Stimulated activated CD8-positive, alpha-beta memory T cell treated with anti-CD3 and anti-CD28 coated beads, Interleukin-15, amount 100 ng/mL, for 1 hour (primary cell): ENCODE data around the gene CSTPP1.
A peak's percentile ranks its signal among the peaks of the same experiment; 100 is the strongest.

ENCODE experiments used
- DNase-seq: peaks from one replicate; pipeline ENCODE4 v3.0.0-alpha.2; 2020; ENCODE audit warnings: low read depth

The CSTPP1 gene

DNA sequence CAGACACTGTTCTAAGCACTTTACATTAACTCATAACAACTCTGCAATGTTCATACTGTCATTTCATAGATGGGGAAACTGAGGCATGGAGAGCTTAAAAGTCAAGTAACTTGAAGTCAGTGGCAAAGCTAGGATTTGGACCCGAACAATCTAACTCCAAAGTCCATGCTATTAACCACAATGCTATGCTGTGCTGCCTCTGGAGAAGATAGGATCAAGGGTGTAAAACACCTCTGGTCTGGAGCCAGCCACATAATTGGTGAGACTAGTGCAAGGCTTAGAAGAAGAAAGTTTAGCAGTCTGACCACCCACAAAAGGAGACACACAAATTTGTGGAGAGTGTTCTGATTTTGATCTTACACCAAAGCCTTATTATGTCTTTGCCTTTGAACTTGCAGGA lies 196.4 kb downstream of the CSTPP1 start:
- DNase-seq = no peak

DNA sequence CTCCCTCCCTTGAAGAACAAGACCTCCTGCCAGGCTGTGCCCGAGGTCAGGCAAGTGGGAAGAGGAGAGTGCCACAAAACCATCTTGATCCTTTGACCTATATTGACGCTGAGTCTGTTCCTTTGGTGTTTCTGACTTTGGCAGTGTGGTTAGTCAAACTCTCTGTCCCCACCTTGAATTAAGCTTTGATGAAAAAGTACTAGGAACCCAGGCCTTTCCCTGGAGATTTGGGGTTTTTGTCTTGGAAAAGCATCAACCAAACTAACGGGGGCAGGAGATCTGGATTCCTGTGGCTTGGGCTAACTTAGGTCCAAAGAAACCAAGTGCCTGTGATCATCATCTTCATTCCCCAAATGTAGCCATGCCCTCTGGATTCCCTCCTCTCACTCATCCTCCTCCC lies 199.8 kb downstream of the CSTPP1 start:
- no peak for DNase-seq

DNA sequence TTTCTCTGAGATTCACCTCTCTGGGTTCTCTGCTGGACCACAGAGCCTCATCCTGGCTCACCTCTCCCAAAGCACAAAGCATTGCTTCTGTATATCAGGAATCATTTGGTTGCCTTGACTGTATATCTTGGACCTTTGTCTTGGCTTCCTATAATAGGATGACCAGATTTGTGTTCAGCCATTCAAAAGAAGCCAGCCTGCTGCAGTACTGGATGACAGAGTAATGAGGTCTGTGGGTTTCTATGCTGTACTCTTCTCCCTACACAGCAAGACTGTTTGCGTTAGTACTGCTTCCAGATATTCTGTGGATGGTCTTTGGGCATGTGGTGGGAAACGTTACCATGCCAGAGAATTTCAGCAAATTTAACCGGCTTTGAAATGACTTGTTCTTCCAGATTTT lies 200.4 kb downstream of the CSTPP1 start:
- no peak for DNase-seq

DNA sequence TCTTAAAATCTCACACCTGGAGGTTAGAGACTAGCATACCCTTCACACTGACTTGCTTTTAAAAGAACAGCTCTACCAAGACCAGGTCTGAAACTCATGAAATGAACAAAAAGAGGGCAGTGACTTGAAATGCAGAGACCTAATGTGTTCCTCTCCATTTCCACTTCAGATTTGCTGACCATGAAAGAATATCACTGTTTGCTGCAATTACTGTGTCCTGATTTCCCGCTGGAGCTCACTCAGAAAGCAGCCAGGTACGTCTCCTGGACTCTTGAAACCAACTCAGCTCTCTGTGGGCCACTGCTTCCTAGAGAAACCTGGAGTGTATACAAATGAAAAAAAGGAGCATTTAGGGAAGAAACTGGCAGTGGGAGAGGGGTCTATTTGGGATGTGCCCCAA lies 200.9 kb downstream of the CSTPP1 start:
- DNase-seq = no peak

DNA sequence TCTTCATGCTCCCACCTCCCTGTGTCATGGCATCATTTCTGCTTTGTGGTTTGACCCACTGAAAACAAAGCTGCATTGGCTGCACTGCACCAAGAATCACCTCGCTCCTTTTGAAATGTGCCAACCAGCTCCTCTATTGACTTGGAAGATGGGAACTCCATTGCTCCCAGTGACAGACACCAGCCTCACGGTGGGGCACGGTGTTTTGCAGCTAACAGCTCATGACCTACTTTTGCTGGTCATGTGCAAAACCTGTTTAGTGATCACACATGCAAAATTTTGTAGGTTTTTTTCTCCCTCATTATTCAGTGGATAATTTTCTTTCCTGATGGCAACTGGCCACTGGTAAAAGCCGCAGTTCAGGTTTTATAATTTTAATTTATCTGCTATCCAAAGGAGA lies 203.3 kb downstream of the CSTPP1 start:
- DNase-seq = no peak

DNA sequence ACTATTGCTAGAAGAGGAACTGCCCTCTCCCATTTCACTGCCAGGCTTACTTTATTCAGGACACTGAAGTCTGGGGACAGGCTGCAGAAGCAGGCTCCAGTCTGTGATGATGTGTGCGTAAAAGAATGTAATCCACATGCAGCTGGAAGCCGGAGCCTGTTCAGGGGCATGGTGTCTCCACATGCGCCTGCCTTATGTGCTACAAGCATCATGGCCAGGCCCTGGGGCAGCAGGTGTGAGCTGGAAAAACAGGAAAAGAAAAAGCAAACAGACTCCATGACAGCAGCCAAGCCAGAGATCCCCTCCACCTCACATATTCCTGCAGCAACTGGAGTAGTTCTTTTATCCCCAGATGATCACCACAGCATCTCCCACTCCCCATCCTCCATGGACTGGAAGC lies 206.8 kb downstream of the CSTPP1 start:
- no peak for DNase-seq

DNA sequence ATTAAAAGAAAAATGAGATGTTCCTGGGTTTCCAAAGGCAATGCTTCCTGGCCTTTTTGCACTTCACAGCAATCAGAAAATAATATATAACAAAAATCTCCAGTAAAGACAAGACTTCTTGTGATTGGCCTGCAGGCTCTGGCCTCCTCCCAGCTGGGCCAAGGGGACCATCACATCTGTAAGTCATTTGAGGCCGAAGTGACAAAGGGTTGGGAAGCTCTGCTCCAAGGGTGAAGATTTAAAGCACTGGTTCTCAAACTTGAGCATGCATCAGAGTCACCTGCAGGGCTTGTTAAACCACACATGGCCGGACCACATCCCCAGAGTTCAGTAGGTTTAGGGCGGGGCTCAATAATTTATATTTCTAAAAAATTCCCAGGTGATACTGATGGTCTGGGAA lies 208.0 kb downstream of the CSTPP1 start:
- no peak for DNase-seq

DNA sequence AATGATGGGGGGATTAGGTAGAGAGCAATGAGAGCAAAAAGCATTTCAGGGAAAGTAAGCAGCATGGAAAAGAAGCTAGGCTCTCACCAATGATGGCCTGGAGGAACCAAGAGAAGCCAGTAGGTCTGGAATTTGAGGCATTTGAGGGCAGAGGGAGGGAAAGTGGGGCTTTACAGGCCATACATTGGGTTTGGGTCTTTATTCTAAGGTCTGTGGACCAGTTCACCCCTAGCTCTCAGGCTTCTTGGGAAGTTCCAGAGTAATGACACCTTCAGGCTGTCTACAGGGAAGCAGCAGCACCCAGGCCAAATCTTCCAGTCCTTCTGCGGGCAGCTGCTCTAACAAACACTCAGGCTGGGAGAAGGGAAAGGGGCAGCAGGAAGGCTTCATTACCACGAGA lies 210.7 kb downstream of the CSTPP1 start:
- no peak for DNase-seq

DNA sequence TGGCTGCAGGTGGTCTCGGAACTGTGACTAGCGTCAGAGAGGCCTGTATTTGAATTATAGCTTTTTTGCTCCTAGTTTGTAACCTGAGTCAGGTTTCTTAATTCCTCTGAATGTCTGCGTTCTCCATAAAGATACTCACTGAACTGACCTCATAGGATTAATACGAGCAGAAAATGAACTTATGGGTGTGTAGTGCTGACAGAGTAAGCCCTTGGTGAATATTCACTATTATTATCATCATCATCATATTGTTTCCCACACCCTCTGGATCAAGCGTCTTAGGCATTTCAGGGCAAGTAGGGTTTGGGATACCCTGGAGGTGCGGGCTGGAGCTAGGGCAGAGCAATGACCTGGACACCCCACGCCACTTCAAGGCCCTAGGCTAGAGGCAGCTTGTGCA lies 211.1 kb downstream of the CSTPP1 start:
- no peak for DNase-seq

DNA sequence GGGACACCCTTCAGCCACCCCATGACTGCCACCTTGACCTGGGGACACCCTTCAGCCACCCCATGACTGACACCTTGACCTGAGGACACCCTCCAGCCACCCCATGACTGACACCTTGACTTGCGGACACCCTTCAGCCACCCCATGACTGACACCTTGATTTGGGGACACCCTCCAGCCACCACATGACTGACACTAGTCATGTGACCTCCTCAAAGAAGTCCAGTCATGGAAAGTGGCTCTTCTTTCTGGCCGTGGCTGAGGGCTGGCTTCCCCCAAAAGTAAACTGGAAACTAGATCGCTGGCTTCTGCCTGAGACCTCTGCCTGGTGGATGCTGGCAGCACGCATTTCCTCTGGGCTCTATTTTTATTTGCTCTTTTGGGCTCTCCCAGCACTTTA lies 211.7 kb downstream of the CSTPP1 start:
- DNase-seq = no peak

DNA sequence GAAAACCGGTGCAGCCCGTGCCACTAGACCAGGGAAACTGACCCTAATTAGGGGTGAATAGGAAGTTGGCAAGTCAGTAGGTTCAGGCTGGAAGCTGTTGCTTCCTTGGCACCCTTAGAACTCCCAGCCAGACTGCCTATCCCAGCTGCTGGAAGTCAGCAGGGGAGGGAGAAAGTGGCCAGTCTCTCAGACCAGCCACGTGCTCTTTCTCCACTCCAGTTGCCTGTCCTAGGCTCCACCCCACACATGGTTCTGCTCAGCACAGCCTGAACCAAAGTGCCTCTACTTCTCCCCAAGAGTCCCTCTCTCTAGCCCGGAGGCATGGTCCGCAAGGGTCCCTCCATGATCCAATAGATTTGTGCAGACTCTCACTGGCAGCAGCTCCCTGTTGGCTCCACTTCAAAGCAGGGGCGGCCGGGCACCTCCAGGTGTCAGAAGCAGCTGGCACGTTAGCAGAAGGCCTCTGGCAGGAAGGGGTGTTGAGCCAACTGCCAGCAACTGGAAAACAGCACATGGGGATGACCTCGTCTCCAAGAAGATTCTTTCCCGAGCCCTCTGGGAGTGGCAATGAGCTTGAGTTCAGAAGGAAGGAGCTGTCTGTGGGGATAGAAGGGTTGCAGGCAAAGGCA lies 212.5 kb downstream of the CSTPP1 start:
- no peak for DNase-seq

DNA sequence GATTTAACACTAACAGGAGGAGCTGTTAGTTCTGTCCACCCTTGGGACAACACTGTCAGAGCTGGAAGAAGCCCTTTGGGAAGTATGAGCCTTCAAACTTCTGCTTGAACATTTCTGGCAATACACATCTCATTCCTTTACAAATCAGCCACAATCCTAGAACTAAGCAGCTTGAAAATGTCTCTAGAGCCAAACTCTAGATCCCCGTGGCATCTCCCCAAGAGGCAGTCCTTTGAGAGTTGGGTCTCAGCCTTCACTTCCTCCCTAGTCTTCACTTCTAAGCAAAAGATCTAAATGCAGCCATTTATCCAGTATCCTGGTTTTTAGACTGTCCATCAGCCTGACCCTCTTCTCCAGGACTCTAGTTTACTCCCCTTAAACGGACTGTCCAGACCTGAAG lies 213.2 kb downstream of the CSTPP1 start:
- no peak for DNase-seq

DNA sequence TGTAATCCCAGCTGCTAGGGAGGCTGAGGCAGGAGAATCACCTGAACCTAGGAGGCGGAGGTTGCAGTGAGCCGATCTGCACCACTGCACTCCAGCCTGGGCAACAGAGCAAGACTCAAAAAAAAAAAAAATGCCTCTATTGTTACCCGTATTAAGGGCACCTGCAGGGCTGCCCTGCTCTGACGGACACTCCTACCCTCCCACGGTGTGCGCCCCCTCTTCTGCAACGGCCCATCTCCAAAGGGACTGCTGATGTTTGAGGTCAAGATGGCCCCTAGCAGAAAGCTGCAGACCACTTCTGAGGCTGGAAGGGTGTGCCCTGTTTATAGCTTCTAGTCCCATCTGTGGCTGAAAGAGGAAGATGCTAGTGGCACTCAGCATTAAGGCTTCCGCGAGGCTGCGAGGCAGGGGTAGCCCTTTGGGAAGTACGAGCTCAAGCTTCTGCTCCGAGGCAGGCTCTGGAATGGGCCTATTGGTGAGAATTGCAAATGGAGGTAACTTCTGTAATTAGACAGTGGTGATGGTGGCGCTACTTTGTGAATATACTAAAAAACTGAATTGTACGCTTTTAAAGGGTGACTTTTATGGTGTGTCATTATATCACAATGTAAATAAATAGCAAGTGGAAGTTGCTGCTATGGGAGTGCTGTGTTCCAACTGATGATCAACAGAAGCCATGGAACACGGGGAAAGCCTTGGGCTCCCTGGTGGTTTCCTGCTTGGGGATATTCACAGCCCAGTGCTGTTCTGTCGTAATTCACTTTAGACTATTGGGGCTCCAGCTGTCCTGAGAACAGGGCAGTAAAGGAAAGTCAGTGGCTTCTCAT lies 215.8 kb downstream of the CSTPP1 start:
- DNase-seq = no peak

DNA sequence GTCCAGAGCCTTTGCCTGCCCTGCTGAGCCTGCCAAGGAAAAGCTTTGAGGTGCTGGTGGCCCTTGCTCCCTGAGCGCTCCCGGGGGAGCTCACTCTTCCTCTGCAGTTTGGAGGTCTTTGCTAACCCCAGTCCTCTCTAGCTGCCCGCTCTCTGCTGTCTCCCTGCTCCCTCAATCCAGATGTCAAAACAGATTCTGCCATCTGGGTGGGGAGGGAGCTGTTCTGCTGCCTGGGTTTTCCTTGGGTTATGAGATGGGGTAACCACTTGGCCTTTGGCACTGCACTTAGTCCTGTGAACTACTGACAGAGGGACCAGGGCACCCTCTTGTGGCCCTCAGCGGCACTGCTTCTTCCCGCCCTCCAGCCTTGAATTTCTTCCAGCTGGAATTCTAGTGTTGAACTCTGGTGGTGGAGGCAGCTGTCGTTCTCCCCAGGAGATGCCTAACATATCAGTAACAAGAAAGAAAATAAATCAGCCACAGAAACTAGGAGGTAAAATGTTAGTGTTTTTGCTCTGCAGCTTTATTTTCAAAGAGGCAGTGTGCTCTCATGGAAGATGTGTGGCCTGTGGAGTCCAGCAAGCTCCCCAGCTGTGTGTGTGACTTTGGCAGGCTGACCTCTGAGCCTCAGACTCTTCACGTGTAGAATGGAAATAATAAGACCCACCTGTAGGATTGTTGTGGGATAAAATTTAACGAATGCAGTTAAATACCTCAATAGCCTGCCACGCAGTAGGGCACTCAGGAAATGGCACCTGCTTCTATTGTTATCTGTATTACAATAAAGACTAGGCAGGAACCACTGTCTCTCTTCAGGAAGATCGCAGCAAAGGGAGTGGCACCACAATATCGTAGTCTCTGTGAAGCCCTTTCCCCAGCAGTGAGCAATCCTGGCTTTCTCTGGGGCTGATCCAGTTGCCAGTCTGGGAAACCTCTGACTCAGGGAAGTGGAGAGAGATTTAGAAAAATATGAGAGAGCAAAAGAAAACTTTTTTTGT lies 216.7 kb downstream of the CSTPP1 start:
- DNase-seq = peak; percentile 13

DNA sequence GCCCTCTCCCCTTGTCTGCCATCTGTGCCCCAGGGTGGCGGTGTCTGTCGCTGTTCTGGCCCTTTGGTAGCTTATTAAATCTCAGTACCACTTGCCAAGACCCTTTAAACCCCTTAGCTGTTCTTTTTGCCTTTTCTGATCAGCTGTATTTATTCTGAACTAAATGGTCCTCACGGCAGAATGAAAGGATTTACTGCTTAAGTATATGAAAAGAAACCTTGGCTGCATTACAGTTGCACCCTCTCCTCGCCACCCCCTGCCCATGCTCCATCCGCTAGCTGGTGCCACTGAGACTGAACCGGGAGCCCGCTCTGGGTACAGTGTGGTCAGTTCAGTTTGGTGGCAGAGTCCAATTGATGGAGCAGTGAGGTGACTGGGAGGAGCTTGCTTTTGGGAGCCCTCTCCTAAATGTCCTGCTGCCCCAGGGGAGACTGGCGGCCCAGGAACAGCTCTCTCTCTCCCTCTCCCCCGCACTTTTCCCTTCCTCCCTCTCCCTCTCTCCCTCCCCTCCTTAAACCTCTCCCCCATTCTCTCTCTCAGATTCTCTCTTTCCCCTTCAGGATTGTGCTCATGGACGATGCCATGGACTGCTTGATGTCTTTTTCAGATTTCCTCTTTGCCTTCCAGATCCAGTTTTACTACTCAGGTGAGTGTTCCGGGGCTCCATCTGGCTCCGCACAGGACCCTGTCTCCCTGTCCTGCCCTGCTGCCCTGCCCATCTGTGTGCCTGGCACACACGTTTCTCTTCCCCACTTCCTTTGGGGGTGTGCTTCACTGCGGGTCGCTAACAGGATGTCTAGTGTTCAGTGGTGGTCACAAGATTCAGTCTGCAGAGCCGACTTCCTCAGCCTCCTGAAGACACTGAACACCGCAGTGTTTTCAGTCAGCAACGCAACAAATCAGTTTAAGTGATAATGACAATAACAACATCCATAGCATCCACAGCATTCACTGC lies 218.3 kb downstream of the CSTPP1 start:
- no peak for DNase-seq

DNA sequence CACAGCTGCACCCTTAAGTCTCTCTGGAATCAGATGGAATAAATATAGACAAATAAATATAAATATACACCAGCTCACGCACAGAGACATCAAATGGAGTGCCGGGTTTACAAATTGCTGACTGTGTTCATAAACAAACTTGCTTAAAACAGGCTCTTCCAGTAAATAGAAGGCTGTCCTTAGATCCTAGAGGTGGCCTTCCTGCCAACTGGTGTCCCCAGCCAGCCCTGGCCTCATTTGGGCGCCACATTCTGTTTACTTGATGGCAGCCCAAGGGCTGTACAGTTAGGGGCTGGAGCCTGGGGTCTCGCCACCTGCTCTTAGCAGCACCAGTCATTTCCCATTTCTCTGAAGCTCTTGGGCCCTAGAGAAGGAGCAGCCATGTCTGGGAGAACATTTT lies 219.3 kb downstream of the CSTPP1 start:
- DNase-seq = no peak

DNA sequence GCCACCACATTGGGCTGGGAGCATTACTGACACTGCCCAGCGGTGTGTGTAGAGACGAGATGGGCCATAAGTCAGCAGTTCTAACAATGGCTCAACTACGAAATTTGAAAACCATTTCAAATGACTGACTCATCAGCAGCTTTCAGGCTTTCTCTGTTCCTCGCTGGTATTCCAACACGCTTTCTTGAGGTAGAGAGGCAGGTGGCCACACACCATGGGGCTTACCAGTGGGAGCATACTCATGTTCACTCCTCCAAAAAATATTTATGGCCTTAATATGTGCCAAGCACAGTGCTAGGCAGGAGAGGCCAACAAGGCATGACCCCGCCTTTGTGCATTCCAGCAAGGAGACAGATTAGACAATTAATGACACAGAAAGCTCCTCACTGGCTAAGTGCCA lies 219.8 kb downstream of the CSTPP1 start:
- DNase-seq = no peak

DNA sequence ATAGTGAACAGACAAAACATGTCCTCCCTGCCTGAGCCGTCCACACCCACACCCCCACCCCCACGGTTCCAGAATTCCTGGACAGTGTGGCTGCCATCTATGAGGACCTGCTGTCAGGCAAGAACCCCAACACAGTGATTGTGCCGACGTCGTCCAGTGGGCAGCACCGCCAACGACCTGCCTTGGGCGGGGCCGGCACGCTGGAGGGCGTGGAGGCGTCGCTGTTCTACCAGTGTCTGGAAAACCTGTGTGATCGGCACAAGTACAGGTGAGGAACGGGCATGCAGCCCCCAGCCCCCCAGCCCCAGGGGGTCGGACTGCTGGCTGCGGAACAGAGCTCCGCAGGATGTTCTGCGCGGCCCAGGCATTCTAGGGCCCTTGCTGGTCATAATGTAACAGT lies 220.4 kb downstream of the CSTPP1 start:
- DNase-seq = no peak

DNA sequence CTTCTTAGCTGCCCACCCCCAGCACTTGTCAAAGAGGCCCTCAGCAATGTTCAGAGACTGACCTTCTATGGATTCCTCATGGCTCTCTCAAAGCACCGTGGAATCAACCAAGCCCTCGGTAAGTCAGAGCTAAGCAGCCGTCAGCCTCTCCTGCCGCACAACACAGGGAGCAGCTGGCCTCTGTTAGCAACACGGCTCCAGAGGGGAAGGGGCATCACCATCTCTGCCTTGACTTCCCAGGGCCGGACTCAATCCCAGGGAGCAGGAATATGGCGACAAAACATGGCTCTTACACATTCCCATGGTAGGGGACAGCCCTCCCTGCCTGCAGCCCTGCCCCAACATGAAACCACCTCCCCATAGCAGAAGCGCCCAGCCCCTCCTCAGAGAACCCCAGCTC lies 221.2 kb downstream of the CSTPP1 start:
- no peak for DNase-seq

DNA sequence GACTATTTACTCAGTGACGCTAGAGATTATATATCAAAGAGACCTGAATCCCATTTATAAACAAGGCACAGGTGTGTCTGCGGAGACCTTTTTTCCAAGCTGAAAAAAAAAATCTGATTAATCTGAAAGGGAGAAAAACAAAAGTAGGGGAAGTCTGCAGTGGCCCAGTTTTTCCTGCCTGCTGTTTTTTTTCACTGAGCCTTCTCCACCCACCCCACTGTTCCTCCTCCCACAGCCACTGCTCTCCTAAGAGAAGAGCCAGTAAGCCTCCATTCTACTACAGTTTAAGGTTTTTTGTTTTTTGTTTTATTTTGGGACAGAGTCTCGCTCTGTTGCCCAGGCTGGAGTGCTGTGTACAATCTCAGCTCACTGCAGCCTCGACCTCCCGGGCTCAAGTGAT lies 221.7 kb downstream of the CSTPP1 start:
- no peak for DNase-seq

DNA sequence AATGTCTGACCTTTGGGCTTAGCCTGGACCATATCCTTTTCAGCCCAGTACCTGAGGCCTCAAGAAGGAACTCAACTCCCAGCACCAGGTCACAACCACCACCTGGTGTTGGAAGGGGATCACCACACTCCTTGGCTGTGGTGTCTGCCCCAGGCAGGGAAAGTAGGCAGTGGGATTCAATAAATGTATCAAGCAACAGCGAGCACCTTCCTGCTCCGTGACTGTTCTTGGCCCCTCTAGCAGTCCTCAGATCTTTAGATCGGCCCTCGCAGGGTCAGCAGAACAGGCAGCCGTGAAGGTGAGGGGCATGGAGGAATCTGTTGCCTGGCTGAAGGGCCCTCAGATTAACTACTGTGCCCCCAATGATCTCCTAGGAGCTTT lies 224.2 kb downstream of the CSTPP1 start:
- no peak for DNase-seq
